Subcutaneous abdominal adipose tissue (tissue), 5 donors: ENCODE data around the gene TTC23.
A peak's percentile ranks its signal among the peaks of the same experiment; 100 is the strongest.

Experiments used
- H3K27ac ChIP-seq: one replicate; pipeline ENCODE4 v1.7.0; 2013; ENCODE audit warnings: low read depth, mild to moderate bottlenecking, inconsistent platforms, low read length, moderate library complexity
- H3K27me3 ChIP-seq, 5 donors: one replicate each; pipeline ENCODE4 v1.7.0; 2013; ENCODE audit warnings: low read length in 5 of 5, inconsistent platforms in 1 of 5; ENCODE audit not compliant: control insufficient read depth in 5 of 5, insufficient read depth in 4 of 5
- H3K36me3 ChIP-seq, 5 donors: one replicate each; pipeline ENCODE4 v1.7.0; 2013; ENCODE audit warnings: low read length in 5 of 5; ENCODE audit not compliant: control insufficient read depth in 5 of 5, insufficient read depth in 5 of 5
- H3K4me1 ChIP-seq, 5 donors: one replicate each; pipeline ENCODE4 v1.7.0; 2013; ENCODE audit warnings: low read length in 5 of 5, mild to moderate bottlenecking in 3 of 5, moderate library complexity in 1 of 5; ENCODE audit not compliant: control insufficient read depth in 5 of 5, insufficient read depth in 5 of 5
- H3K4me3 ChIP-seq, 5 donors: one replicate each; pipeline ENCODE4 v1.7.0; 2013; ENCODE audit warnings: low read length in 5 of 5, low read depth in 1 of 5
- H3K9ac ChIP-seq, 5 donors: one replicate each; pipeline ENCODE4 v1.7.0; 2013; ENCODE audit warnings: low read length in 5 of 5, mild to moderate bottlenecking in 4 of 5, moderate library complexity in 3 of 5
- H3K9me3 ChIP-seq, 5 donors: one replicate each; pipeline ENCODE4 v1.7.0; 2013; ENCODE audit warnings: low read length in 5 of 5; ENCODE audit not compliant: control insufficient read depth in 5 of 5
- donor health status: healthy.
- donor health status: healthy.
- donor health status: healthy.
- donor health status: healthy.
- donor health status: healthy.

The TTC23 gene

DNA sequence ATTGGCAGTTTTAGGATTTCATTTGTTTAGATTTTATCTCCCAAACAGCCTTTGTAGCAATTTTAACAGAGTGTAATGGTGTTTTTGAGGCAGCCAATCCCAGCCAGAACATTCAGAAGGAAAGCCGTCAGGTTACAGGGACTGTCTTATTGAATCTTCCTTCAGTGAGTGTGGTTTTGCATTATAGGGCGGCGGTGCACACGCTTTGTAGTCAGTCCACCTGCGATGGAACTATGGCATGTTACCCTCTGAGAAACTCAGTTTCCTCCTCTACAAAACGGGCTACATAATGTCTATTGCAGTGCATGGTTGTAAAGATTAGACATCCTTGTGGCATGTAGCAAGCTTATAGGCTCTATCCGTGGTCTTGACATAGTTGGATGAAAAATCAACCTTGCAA is 2.9 kb upstream of the TTC23 start:
- peak overlapping the region in 4 of 5 donors; percentile 85 to 94 (median 92) for H3K9ac ChIP-seq
- H3K4me3 ChIP-seq: peak overlapping the region; percentile 74 to 88 (median 88)
- peaks cover 8 to 34% (median 32%) of the 10 kb centered on the region in 5 donors for H3K4me1 ChIP-seq
- no peaks in the 10 kb centered on the region for H3K9me3 ChIP-seq
- H3K27me3 ChIP-seq: no peaks in the 10 kb centered on the region
- H3K36me3 ChIP-seq: peaks cover 0 to 6% (median 3%) of the 10 kb centered on the region in 5 donors
- H3K27ac ChIP-seq: no peak overlapping the region

DNA sequence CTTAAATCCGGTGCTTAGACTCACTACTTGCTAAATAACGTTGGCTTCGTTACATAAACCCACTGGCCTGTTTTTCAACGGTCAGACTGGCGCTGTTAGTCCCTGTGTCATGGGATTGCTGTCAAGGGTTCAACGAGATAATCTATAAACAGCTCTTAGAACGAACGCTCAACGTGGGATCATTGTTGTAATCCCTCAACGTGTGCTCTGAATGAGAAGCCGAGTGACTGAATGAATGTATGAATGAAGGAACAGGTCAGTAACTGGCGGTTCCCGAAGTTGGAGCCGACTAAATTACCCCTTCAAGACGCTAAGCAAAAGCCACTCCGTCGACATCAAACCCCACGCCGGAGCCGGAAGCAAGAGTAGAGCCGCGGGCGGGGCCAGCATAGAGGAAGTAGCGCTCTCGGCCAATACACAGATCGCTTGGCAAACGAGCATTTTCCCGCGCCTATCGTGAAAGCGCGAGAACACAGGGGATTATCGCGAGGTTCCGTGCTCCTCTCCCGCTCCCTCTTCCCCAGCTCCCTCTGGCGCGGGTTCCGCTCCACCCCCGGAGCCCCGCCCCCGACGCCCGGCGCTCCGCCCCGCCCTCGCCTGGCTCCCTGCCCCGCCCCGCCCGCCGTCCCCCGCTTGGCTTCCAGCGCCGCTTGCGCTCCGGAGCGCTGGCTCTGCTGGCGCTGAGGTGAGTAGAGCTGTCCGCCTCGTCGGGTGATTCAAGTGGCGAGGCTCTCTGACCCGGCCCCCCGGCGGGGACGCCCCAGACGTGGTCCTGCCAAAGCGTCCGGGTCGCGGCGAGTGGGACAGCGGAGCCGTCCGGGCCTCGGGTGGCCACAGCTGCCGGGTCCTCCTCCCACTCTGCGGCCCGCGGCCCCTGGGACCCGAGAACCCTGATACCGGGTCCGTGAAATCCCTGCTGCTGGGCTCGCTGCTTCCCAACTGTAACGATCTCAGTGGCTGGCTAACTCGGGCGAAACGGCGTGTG is 1.8 kb upstream of the TTC23 start, which contains the start of gene LRRC28:
Gene LRRC28, plus strand, starts transcription at position 625 of the 985 bp plus-strand sequence. CDS start 4,477 bp downstream, outside the sequence.
- H3K27ac ChIP-seq: peak within 1 kb of the TSS; percentile 93
- H3K9ac ChIP-seq: peak within 1 kb of the TSS; percentile 16 to 96 (median 92)
- H3K36me3 ChIP-seq: peaks cover 0 to 4% (median 2%) of the 10 kb centered on the region in 5 donors
- no peaks in the 10 kb centered on the region for H3K9me3 ChIP-seq
- H3K4me1 ChIP-seq: peaks cover 8 to 35% (median 32%) of the 10 kb centered on the region in 5 donors
- H3K27me3 ChIP-seq: no peaks in the 10 kb centered on the region
- peak within 1 kb of the TSS; percentile 86 to 96 (median 88) for H3K4me3 ChIP-seq

DNA sequence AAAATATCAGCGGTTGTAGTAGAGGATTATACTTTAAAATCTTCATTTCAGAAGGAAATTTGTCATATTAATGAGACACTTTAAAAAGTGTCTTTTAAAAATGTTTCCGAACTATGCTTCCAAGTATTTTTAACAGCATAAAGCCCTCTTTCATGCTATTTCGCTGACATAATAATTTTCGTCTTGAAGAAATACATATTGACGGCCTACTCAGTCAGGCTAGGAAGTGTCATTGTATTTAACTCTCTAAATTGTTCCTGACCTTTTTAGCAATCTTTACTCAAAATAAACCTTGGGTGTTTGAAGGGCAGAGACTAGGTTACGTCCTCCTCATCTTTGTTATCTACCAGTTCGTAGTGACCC is 1.1 kb upstream of the TTC23 start:
- H3K27me3 ChIP-seq: no peaks in the 10 kb centered on the region
- no peaks in the 10 kb centered on the region for H3K9me3 ChIP-seq
- H3K27ac ChIP-seq: peak overlapping the region; percentile 90
- no peaks in the 10 kb centered on the region for H3K36me3 ChIP-seq
- H3K9ac ChIP-seq: peak overlapping the region; percentile 6 to 96 (median 87)
- H3K4me3 ChIP-seq: peak overlapping the region; percentile 82 to 96 (median 83)
- H3K4me1 ChIP-seq: peaks cover 8 to 35% (median 32%) of the 10 kb centered on the region in 5 donors

DNA sequence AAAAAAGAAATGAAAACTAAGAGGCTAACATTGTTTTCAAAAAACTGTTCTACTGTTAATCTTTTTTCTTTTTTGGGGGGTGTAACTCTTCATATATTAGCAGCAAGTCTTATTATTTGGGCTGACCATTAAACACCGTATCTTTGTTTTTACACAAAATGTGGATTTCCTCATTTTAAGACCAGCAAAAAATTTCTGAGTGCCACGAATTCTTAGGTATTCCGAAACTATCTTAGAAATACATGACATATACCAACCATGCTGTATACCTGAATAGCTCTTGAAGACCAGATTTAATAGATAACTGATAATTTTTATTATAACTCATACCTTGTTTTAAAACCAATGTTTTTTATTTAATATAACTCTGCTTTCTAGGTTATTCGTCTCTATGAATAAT is 620 bp upstream of the TTC23 start:
- H3K27ac ChIP-seq: peak overlapping the region; percentile 90
- no peaks in the 10 kb centered on the region for H3K27me3 ChIP-seq
- H3K4me1 ChIP-seq: peaks cover 8 to 35% (median 32%) of the 10 kb centered on the region in 5 donors
- peak overlapping the region; percentile 79 to 96 (median 86) for H3K9ac ChIP-seq
- no peaks in the 10 kb centered on the region for H3K9me3 ChIP-seq
- peak overlapping the region; percentile 82 to 96 (median 88) for H3K4me3 ChIP-seq
- H3K36me3 ChIP-seq: no peaks in the 10 kb centered on the region

DNA sequence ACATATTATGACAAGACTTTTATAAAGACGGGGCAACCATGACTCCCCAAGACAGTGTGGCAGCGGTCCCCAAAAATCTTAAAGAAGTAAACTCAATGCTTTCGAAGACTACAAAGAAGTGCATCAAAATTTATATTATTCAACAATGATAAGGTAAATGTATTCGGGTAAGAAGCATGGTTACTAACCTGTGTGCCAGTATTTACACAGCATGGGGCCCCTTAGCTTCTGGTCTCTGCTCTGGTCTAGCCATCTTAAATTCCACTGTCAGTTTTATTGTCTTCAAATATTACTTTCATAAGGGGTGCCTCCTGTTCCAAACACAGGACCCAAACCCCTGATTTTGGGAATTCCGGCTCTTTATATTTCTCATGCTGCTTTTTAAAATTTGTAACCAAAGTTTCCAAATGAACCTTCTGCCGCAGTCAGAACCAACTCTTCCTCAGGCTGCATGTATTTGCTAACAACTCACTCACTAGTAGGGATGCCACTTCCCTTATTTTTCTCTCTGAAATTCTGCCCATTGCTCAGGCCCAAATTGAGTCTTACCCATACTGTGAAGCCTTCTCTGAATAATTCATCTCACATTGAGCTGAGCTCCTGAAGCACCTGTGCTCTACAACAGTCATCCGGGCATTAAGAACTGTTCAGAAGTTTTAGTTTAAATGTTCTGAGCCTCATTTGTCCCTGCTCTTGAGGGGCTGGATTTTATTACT is 1.2 kb downstream of the TTC23 start:
- Histone ChIP-seq H3K27ac (no peak overlapping the region), H3K36me3 (no peaks in the 10 kb centered on the region), H3K4me3 (peak overlapping the region in 4 of 5 donors; percentile 39 to 88 (median 84)), H3K9ac (peak overlapping the region in 3 of 5 donors; percentile 79 to 96 (median 90)), H3K9me3 (no peaks in the 10 kb centered on the region), H3K27me3 (no peaks in the 10 kb centered on the region), H3K4me1 (peaks cover 8 to 35% (median 32%) of the 10 kb centered on the region in 5 donors)

DNA sequence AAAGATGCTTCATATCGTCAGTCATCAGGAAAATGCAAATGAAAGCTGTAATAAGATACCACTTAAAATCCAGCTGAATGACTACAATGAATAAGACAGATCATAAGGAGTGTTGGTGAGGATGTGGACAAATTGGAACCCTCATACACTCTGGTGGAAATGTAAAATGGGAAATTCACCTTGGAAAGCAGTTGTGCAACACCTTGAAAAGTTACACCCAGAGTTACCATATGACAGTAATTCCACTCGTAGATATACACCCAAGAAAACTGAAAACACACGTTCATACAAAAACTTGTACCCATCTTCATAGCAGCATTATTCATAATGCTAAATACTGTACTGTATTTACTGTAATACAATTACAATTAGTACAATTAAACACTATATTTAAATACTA is 2.3 kb downstream of the TTC23 start:
- no peaks in the 10 kb centered on the region for H3K36me3 ChIP-seq
- H3K4me1 ChIP-seq: peaks cover 8 to 30% (median 25%) of the 10 kb centered on the region in 5 donors
- H3K9me3 ChIP-seq: no peaks in the 10 kb centered on the region
- no peak overlapping the region for H3K9ac ChIP-seq
- no peaks in the 10 kb centered on the region for H3K27me3 ChIP-seq
- no peak overlapping the region for H3K27ac ChIP-seq
- H3K4me3 ChIP-seq: no peak overlapping the region

DNA sequence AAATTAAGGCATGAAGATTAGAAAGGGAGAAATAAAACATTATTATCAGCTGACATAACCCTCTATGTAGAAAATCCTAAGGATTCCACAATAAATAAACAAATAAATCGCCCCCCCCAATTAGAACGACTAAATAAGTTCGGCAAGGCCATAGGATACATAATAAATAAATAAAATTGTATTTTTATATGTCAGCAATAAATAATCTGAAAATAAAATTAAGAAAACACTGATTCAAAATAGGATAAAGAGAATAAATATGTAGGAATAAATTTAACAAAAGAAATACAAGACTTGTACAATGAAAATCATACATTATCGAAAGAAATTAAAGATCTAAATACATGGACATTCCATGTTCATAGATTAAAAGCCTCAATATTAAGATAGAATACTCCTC is 5.1 kb downstream of the TTC23 start:
- H3K4me3 ChIP-seq: no peak overlapping the region
- H3K27ac ChIP-seq: no peak overlapping the region
- peaks cover under 1 to 17% (median 13%) of the 10 kb centered on the region in 5 donors for H3K4me1 ChIP-seq
- no peaks in the 10 kb centered on the region for H3K27me3 ChIP-seq
- H3K36me3 ChIP-seq: peaks cover 0 to 14% (median 6%) of the 10 kb centered on the region in 5 donors
- H3K9me3 ChIP-seq: no peaks in the 10 kb centered on the region
- H3K9ac ChIP-seq: no peak overlapping the region

DNA sequence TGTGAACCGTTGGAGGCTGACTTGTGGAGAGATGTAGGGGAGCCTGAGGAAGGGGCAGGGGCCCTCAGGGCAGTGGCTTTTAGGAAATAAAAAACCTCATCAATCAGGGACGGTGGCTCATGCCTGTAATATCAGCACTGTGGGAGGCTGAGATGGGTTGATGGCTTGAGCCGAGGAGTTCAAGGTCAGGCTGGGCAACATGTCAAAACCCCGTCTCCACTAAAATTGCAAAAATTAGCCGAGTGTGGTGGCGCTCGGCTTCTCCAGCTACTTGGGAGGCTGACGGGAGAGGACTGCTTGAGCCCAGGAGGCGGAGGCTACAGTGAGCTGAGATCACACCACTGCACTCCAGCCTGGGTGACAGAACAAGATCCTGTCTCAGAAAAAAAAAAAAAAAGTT is 7.6 kb downstream of the TTC23 start:
- no peaks in the 10 kb centered on the region for H3K9me3 ChIP-seq
- H3K27me3 ChIP-seq: no peaks in the 10 kb centered on the region
- H3K4me1 ChIP-seq: no peaks in the 10 kb centered on the region
- no peak overlapping the region for H3K27ac ChIP-seq
- no peak overlapping the region for H3K9ac ChIP-seq
- peaks cover 0 to 22% (median 6%) of the 10 kb centered on the region in 5 donors for H3K36me3 ChIP-seq
- no peak overlapping the region for H3K4me3 ChIP-seq

DNA sequence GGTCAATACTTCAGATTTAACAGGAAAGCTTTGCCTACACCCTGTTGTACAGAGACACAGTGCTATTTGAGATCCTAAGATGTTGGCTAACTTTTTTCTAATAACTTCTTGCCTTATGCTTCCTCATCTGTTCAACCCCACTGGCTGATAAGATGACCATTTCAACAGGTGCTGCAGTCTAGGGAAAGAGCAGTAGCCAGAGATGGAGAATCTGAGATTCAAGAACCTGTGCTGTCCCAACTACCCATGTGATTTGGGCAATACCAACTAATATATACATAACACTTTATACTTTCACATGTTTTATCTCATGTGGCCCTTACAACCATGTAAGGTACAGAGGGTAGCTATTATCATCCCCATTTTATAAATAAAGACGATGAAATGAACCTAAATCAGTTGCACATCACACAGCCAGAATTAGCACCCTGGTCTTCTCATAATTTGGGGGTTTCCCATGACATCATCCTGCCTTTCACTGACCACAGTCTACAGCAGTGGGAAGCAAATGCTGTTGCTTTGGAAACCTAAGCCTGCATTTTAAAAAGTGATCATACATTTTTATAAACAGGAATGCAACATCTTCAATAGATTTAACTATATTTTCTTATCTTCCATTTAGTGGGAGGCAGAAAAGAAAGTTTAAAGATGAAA is 9.7 kb downstream of the TTC23 start:
- H3K27me3 ChIP-seq: no peaks in the 10 kb centered on the region
- no peak overlapping the region for H3K27ac ChIP-seq
- no peak overlapping the region for H3K4me3 ChIP-seq
- H3K9me3 ChIP-seq: no peaks in the 10 kb centered on the region
- no peaks in the 10 kb centered on the region for H3K4me1 ChIP-seq
- H3K36me3 ChIP-seq: peaks cover 0 to 22% (median 6%) of the 10 kb centered on the region in 5 donors
- no peak overlapping the region for H3K9ac ChIP-seq
